SKM-1 (cell line): Measurements from ENCODE around the gene CACNA2D3.

Source experiments
- DNase-seq: peaks from one replicate; lab custom pipeline; 2025; ENCODE audit not compliant: unreplicated experiment; lab: John Stamatoyannopoulos, UW

Gene CACNA2D3

GRCh38 chr3:54659347-54659746 lies 537.0 kb downstream of the CACNA2D3 start:
- no peak for DNase-seq

GRCh38 chr3:54660714-54661132 lies 538.4 kb downstream of the CACNA2D3 start:
- DNase-seq: no peak

GRCh38 chr3:54661151-54661550 lies 538.8 kb downstream of the CACNA2D3 start:
- no peak for DNase-seq

- no peak for DNase-seq
Measured at GRCh38 chr3:54663501-54664011, 541.2 kb downstream of the CACNA2D3 start.

- no peak for DNase-seq
Measured at GRCh38 chr3:54665016-54665600, 542.8 kb downstream of the CACNA2D3 start.

GRCh38 chr3:54668236-54668635 lies 545.9 kb downstream of the CACNA2D3 start:
- DNase-seq: no peak

- no peak for DNase-seq
Measured at GRCh38 chr3:54670201-54671000, 548.0 kb downstream of the CACNA2D3 start.

- DNase-seq: no peak
Measured at GRCh38 chr3:54671511-54671910, 549.2 kb downstream of the CACNA2D3 start.

GRCh38 chr3:54676087-54676486 lies 553.7 kb downstream of the CACNA2D3 start:
- DNase-seq: no peak

GRCh38 chr3:54681706-54682105 lies 559.4 kb downstream of the CACNA2D3 start:
- DNase-seq: no peak

- DNase-seq: no peak
Measured at GRCh38 chr3:54685213-54685612, 562.9 kb downstream of the CACNA2D3 start.

GRCh38 chr3:54691289-54691771 lies 569.0 kb downstream of the CACNA2D3 start:
- DNase-seq: no peak

- no peak for DNase-seq
Measured at GRCh38 chr3:54696313-54696712, 574.0 kb downstream of the CACNA2D3 start.

GRCh38 chr3:54698054-54698453 lies 575.7 kb downstream of the CACNA2D3 start:
- no peak for DNase-seq

GRCh38 chr3:54703923-54704322 lies 581.6 kb downstream of the CACNA2D3 start:
- DNase-seq: no peak

GRCh38 chr3:54705730-54706129 lies 583.4 kb downstream of the CACNA2D3 start:
- DNase-seq: no peak

GRCh38 chr3:54706738-54707137 lies 584.4 kb downstream of the CACNA2D3 start:
- no peak for DNase-seq

- DNase-seq: no peak
Measured at GRCh38 chr3:54709785-54710184, 587.4 kb downstream of the CACNA2D3 start.

GRCh38 chr3:54710954-54711353 lies 588.6 kb downstream of the CACNA2D3 start:
- DNase-seq: no peak

GRCh38 chr3:54712539-54712938 lies 590.2 kb downstream of the CACNA2D3 start:
- no peak for DNase-seq

GRCh38 chr3:54713031-54713430 lies 590.7 kb downstream of the CACNA2D3 start:
- DNase-seq: no peak

GRCh38 chr3:54713455-54713854 lies 591.1 kb downstream of the CACNA2D3 start:
- peak; percentile 59 for DNase-seq
